ENCODE measurements around the gene CYB561.

DNA sequence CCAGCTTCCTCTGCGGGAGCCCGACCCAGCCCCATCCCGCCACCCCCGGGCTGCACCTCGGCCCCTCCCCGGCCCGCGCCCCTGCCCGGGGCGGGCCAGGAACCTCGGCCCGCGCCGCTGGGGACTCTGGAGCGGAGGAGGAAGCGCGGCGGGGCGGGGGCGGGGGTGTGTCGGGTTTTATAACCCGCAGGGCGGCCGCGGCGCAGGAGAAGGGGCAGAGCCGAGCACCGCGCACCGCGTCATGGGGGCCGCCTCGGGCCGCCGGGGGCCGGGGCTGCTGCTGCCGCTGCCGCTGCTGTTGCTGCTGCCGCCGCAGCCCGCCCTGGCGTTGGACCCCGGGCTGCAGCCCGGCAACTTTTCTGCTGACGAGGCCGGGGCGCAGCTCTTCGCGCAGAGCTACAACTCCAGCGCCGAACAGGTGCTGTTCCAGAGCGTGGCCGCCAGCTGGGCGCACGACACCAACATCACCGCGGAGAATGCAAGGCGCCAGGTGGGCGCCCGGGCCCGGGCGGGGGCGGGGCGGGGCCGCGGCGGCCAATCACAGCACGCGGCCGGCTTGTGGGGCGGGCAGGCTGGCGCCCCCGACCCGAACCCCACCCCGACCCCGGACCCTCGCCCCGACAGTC lies 30.9 kb upstream of the CYB561 start, which contains the start of gene ACE:
- TF ChIP-seq, protein P1, sequence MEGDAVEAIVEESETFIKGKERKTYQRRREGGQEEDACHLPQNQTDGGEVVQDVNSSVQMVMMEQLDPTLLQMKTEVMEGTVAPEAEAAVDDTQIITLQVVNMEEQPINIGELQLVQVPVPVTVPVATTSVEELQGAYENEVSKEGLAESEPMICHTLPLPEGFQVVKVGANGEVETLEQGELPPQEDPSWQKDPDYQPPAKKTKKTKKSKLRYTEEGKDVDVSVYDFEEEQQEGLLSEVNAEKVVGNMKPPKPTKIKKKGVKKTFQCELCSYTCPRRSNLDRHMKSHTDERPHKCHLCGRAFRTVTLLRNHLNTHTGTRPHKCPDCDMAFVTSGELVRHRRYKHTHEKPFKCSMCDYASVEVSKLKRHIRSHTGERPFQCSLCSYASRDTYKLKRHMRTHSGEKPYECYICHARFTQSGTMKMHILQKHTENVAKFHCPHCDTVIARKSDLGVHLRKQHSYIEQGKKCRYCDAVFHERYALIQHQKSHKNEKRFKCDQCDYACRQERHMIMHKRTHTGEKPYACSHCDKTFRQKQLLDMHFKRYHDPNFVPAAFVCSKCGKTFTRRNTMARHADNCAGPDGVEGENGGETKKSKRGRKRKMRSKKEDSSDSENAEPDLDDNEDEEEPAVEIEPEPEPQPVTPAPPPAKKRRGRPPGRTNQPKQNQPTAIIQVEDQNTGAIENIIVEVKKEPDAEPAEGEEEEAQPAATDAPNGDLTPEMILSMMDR (IDR thresholded peaks at IDR 0.05; ENCODE audit: low read depth, low read length) = no peak
- no peak for TF ChIP-seq EZH2phosphoT487 (IDR thresholded peaks at IDR 0.05; ENCODE audit: low read depth)

Measured in OCI-LY3 (cell line).